SU-DHL-6 (cell line): ENCODE measurements around the gene DIAPH3.

Experiments
- H2AFZ ChIP-seq: fragments of 200-600 bp; sonication (generic); 2 replicates; pipeline ENCODE4 v1.6.1; 2014; ENCODE audit warnings: low read depth, mild to moderate bottlenecking, moderate library complexity, mixed read lengths, antibody characterized with exemption, low read length; ENCODE audit not compliant: severe bottlenecking
- H3F3A ChIP-seq: fragments of 200-600 bp; shearing (Covaris generic); 2 replicates; pipeline ENCODE4 v1.6.0; 2016; ENCODE audit warnings: antibody characterized with exemption, mild to moderate bottlenecking; ENCODE audit not compliant: insufficient read depth
- H3K27ac ChIP-seq: fragments of 200-600 bp; sonication (generic); 2 replicates; pipeline ENCODE4 v1.5.1; 2016; ENCODE audit warnings: low read depth, mild to moderate bottlenecking, low read length, moderate library complexity, mixed read lengths
- H3K27me3 ChIP-seq: fragments of 200-600 bp; sonication (generic), shearing (Covaris generic); 2 replicates; pipeline ENCODE4 v1.6.0; 2014; ENCODE audit warnings: mild to moderate bottlenecking, low read length
- H3K36me3 ChIP-seq: fragments of 200-600 bp; sonication (generic); 2 replicates; pipeline ENCODE4 v1.6.1; 2014; ENCODE audit warnings: mild to moderate bottlenecking, low read length, mixed read lengths
- H3K4me2 ChIP-seq: fragments of 300-600, 200-600 bp; shearing (Covaris generic), sonication (generic); 2 replicates; pipeline ENCODE4 v1.6.0; 2014; ENCODE audit warnings: low read length, low read depth, mild to moderate bottlenecking; ENCODE audit not compliant: poor library complexity, severe bottlenecking
- H3K4me3 ChIP-seq: fragments of 200-600 bp; sonication (generic); 2 replicates; pipeline ENCODE4 v1.5.1; 2014; ENCODE audit warnings: antibody characterized with exemption, low read length, mild to moderate bottlenecking, mixed read lengths; ENCODE audit not compliant: insufficient read depth, poor library complexity, severe bottlenecking
- H3K79me2 ChIP-seq: fragments of 200-600 bp; sonication (generic); 2 replicates; pipeline ENCODE4 v1.6.1; 2014; ENCODE audit warnings: mild to moderate bottlenecking, low read length, moderate library complexity; ENCODE audit not compliant: insufficient read depth
- H3K9ac ChIP-seq: fragments of 200-600 bp; sonication (generic); 2 replicates; pipeline ENCODE4 v1.7.0; 2014; ENCODE audit warnings: mild to moderate bottlenecking, low read length
- H3K9me2 ChIP-seq: fragments of 200-600 bp; sonication (generic); replicated peaks from 2 replicates; pipeline ENCODE4 v1.6.1; 2014; ENCODE audit warnings: low read length; ENCODE audit not compliant: insufficient read depth
- H3K9me3 ChIP-seq: fragments of 200-600 bp; sonication (generic); 2 replicates; pipeline ENCODE4 v1.6.1; 2014; ENCODE audit warnings: low read length, mixed read lengths; ENCODE audit not compliant: insufficient read depth
- H4K20me1 ChIP-seq: fragments of 200-600 bp; sonication (generic); 2 replicates; pipeline ENCODE4 v1.6.1; 2014; ENCODE audit warnings: low read depth, mild to moderate bottlenecking, antibody characterized with exemption, low read length, moderate library complexity, mixed read lengths
- EZH2phosphoT487 ChIP-seq: fragments of 200-600 bp; sonication (generic), shearing (Covaris generic); conservative IDR thresholded peaks from 2 replicates; pipeline ENCODE4 v1.6.1; 2018; ENCODE audit warnings: mild to moderate bottlenecking, antibody characterized with exemption, low read length, moderate library complexity, mixed read lengths
- TF ChIP-seq, protein P1 (sequence below): fragments of 200-600 bp; sonication (generic); IDR thresholded peaks from one replicate; pipeline ENCODE4 v1.5.1; 2017; ENCODE audit warnings: antibody characterized with exemption, mild to moderate bottlenecking, low read length, moderate library complexity; ENCODE audit not compliant: insufficient read depth, poor library complexity, severe bottlenecking

Gene DIAPH3

DNA sequence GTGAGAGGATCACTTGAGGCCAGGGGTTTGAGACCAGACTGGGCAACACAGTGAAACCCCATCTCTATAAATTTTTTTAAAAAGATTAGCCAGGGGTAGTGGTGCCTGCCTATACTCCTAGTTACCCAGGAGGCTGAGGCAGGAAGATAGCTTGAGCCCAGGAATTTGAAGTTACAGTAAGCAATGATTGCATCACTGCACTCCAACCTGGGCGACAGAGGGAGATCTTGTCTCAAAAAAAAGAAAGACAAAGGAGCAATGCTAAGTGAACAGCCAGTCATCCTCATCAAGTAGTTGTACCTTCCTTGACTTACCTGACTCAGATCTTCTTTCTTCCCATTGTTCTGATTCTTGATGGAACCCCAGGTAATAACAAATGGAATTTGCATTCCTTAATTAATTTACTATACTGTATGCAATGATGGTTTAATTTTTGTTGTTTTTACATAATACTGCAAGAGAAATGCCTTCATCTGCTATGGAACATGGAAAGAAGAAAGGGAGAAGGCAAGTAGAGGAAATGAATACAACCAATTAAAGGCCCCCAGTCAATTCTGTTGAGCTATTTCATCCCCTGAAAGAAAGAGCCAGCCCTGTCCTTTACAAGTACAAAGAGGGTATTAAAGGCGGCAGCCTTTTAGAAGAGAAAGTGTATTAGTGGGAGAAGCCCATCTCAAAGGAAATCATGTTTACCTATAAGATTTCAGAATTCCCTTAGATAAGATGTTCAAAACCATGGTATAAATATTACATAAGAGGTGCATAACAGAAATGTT lies 316.7 kb downstream of the DIAPH3 start:
- H3K27me3 ChIP-seq: no peaks in the 10 kb centered on the region
- no peak overlapping the region for H3K4me2 ChIP-seq
- no peaks in the 10 kb centered on the region for H3K79me2 ChIP-seq
- no peaks in the 10 kb centered on the region for H3F3A ChIP-seq
- H3K9me3 ChIP-seq: no peaks in the 10 kb centered on the region
- H3K27ac ChIP-seq: no peak overlapping the region
- H3K4me3 ChIP-seq: no peak overlapping the region
- no peak overlapping the region for H2AFZ ChIP-seq
- no peak for TF ChIP-seq EZH2phosphoT487
- TF ChIP-seq, protein P1, sequence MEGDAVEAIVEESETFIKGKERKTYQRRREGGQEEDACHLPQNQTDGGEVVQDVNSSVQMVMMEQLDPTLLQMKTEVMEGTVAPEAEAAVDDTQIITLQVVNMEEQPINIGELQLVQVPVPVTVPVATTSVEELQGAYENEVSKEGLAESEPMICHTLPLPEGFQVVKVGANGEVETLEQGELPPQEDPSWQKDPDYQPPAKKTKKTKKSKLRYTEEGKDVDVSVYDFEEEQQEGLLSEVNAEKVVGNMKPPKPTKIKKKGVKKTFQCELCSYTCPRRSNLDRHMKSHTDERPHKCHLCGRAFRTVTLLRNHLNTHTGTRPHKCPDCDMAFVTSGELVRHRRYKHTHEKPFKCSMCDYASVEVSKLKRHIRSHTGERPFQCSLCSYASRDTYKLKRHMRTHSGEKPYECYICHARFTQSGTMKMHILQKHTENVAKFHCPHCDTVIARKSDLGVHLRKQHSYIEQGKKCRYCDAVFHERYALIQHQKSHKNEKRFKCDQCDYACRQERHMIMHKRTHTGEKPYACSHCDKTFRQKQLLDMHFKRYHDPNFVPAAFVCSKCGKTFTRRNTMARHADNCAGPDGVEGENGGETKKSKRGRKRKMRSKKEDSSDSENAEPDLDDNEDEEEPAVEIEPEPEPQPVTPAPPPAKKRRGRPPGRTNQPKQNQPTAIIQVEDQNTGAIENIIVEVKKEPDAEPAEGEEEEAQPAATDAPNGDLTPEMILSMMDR: no peak
- no peaks in the 10 kb centered on the region for H3K9me2 ChIP-seq
- no peaks in the 10 kb centered on the region for H4K20me1 ChIP-seq
- no peak overlapping the region for H3K9ac ChIP-seq
- H3K36me3 ChIP-seq: no peaks in the 10 kb centered on the region

DNA sequence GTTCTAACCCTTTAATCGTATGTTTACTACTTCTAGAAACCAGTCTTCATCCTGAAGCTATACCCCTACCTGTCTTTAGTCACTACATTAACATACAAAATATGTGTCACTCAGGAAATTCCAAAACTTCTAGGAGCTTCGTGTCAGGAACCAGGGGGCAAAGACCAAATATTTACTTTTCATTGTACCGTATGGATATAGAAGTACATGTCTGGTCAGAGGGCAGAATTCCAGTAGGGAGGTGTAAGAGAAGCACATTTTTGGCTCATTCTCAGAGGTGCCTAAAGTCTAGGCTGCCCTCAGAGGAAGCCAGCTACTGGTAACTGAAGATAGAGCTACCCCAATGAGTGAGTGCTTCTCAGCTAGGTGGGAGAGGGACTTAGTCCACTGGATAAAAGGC lies 320.7 kb downstream of the DIAPH3 start:
- H3K27me3 ChIP-seq: no peaks in the 10 kb centered on the region
- H3K9me3 ChIP-seq: no peaks in the 10 kb centered on the region
- H3K27ac ChIP-seq: no peak overlapping the region
- H3K79me2 ChIP-seq: no peaks in the 10 kb centered on the region
- H3K4me2 ChIP-seq: no peak overlapping the region
- H3K4me3 ChIP-seq: no peak overlapping the region
- no peaks in the 10 kb centered on the region for H3F3A ChIP-seq
- H3K9ac ChIP-seq: no peak overlapping the region
- no peaks in the 10 kb centered on the region for H3K9me2 ChIP-seq
- H4K20me1 ChIP-seq: no peaks in the 10 kb centered on the region
- no peak for TF ChIP-seq EZH2phosphoT487
- TF ChIP-seq, protein P1: no peak
- H3K36me3 ChIP-seq: no peaks in the 10 kb centered on the region
- H2AFZ ChIP-seq: no peak overlapping the region

DNA sequence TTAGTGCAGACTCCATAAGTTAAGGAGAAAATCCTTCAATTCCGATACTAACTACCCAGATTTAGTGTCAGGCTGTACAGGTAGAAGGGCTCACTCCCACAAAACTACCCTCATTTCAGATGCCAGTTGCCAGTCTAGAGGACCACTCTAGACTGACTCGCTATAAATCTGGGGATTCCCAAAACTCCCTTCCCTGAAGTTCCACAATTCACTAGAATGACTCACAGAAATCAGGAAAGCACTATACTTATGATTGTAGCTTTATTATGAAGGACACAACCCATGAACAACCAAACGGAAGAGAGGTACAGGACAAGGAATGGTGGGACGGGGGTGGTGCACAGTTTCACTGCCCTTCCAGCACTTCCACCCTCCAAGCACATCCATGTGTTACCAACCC lies 321.2 kb downstream of the DIAPH3 start:
- H2AFZ ChIP-seq: no peak overlapping the region
- no peak overlapping the region for H3K4me3 ChIP-seq
- no peaks in the 10 kb centered on the region for H4K20me1 ChIP-seq
- H3K79me2 ChIP-seq: no peaks in the 10 kb centered on the region
- no peaks in the 10 kb centered on the region for H3K36me3 ChIP-seq
- H3K9me2 ChIP-seq: no peaks in the 10 kb centered on the region
- no peak overlapping the region for H3K27ac ChIP-seq
- H3K4me2 ChIP-seq: no peak overlapping the region
- no peak for TF ChIP-seq EZH2phosphoT487
- TF ChIP-seq, protein P1: no peak
- H3K9me3 ChIP-seq: no peaks in the 10 kb centered on the region
- no peaks in the 10 kb centered on the region for H3F3A ChIP-seq
- H3K27me3 ChIP-seq: no peaks in the 10 kb centered on the region
- no peak overlapping the region for H3K9ac ChIP-seq
